ENCODE results near the gene CA9.
A peak's percentile ranks its signal among the peaks of the same experiment; 100 is the strongest.

The CA9 gene

GRCh38 chr9:35691757-35692301 lies 18.1 kb downstream of the CA9 start:
- no peak for DNase-seq

- DNase-seq, result no peak
These were observed 22.2 kb downstream of the CA9 start for GRCh38 chr9:35695943-35696401.

GRCh38 chr9:35696520-35697215 lies 22.9 kb downstream of the CA9 start:
- DNase-seq, result peak; percentile 73

- no peak for DNase-seq
These were observed 23.8 kb downstream of the CA9 start for GRCh38 chr9:35697486-35697885.

GRCh38 chr9:35698231-35698630 lies 24.5 kb downstream of the CA9 start:
- no peak for DNase-seq

- no peak for DNase-seq
These were observed 26.3 kb downstream of the CA9 start for GRCh38 chr9:35700031-35700430.

GRCh38 chr9:35700942-35701341 lies 27.2 kb downstream of the CA9 start:
- DNase-seq, result no peak

- DNase-seq, result no peak
These were observed 29.0 kb downstream of the CA9 start for GRCh38 chr9:35702696-35703095.

- no peak for DNase-seq
These were observed 30.4 kb downstream of the CA9 start for GRCh38 chr9:35703906-35704672.

- DNase-seq, result no peak
These were observed 31.6 kb downstream of the CA9 start for GRCh38 chr9:35705372-35705771.

- no peak for DNase-seq
These were observed 32.2 kb downstream of the CA9 start for GRCh38 chr9:35705836-35706430.

- no peak for DNase-seq
These were observed 33.2 kb downstream of the CA9 start for GRCh38 chr9:35706951-35707350.

GRCh38 chr9:35708146-35708545 lies 34.4 kb downstream of the CA9 start:
- no peak for DNase-seq

GRCh38 chr9:35710818-35711500 lies 37.2 kb downstream of the CA9 start:
- DNase-seq, result no peak

- DNase-seq, result no peak
These were observed 38.0 kb downstream of the CA9 start for GRCh38 chr9:35711501-35712428.

- DNase-seq, result no peak
These were observed 39.2 kb downstream of the CA9 start for GRCh38 chr9:35712762-35713400.

- DNase-seq, result no peak
These were observed 39.9 kb downstream of the CA9 start for GRCh38 chr9:35713578-35713977.

- no peak for DNase-seq
These were observed 40.4 kb downstream of the CA9 start for GRCh38 chr9:35714123-35714522.

- DNase-seq, result no peak
These were observed 41.0 kb downstream of the CA9 start for GRCh38 chr9:35714579-35715252.

- DNase-seq, result no peak
These were observed 42.5 kb downstream of the CA9 start for GRCh38 chr9:35716230-35716629.
